Keratinocyte (primary cell): Measurements from ENCODE around the gene CEPT1.

ENCODE experiments used
- EZH2 ChIP-seq: IDR thresholded peaks from one replicate; pipeline ENCODE4 v1.6.1; 2012; ENCODE audit warnings: inconsistent platforms, mild to moderate bottlenecking, low read length, moderate library complexity
- TF ChIP-seq, protein P1 (sequence below), 3 experiments: IDR thresholded peaks in 1 of 3; conservative IDR thresholded peaks in 1 of 3; optimal IDR thresholded peaks in 1 of 3; 2 replicates in 2 of 3; 3 replicates in 1 of 3; pipeline versions ENCODE3 to v1.5.1; 2011; ENCODE audit warnings: low read length in 3 of 3, mild to moderate bottlenecking in 3 of 3, moderate library complexity in 2 of 3, control low read depth in 1 of 3, inconsistent platforms in 1 of 3; ENCODE audit not compliant: insufficient read depth in 2 of 3; ENCODE audit errors: extremely low read depth in 1 of 3

DNA sequence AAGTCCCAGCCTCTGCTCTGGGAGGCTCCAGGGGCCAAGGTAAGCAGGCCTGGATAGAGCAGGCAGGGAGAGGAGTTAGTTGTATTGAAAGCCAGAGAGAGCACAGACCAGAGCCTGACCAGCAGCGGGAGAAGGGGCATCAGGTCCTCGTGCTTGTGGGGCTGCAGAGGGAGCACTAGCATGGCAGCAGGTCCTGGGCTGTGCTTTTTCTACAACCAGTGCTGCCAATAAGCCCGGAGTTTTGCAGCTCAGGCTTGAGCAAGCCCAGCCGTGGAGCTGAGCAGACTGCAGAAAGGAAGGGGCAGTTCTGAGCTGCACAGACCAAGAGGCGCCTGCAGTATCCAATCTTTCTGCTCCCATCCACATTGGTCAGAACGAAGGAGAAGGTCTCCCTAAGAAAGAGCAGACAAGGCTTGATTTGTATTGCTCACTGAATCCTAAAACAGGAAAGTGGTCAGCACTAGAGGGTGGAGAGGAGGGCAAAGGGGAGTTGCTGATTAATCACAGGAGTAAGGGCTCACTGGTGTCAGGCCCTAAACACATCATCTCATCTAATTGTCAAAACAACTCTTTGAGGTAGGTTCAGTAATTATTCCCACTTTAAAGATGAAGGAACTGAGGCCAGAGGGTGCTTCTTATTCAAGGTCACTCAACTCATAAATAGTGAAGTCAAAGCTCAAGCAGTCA, 57.7 kb downstream of the CEPT1 start:
- no peak for TF ChIP-seq EZH2
- TF ChIP-seq, protein P1, sequence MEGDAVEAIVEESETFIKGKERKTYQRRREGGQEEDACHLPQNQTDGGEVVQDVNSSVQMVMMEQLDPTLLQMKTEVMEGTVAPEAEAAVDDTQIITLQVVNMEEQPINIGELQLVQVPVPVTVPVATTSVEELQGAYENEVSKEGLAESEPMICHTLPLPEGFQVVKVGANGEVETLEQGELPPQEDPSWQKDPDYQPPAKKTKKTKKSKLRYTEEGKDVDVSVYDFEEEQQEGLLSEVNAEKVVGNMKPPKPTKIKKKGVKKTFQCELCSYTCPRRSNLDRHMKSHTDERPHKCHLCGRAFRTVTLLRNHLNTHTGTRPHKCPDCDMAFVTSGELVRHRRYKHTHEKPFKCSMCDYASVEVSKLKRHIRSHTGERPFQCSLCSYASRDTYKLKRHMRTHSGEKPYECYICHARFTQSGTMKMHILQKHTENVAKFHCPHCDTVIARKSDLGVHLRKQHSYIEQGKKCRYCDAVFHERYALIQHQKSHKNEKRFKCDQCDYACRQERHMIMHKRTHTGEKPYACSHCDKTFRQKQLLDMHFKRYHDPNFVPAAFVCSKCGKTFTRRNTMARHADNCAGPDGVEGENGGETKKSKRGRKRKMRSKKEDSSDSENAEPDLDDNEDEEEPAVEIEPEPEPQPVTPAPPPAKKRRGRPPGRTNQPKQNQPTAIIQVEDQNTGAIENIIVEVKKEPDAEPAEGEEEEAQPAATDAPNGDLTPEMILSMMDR (optimal IDR thresholded peaks at IDR 0.05 in 1 of 3, IDR thresholded peaks at IDR 0.05 in 1 of 3, conservative IDR thresholded peaks at IDR 0.05 in 1 of 3; ENCODE audit: extremely low read depth in 1 of 3, insufficient read depth in 2 of 3, low read length in 3 of 3): peak; percentile 20 to 56 (median 28)
